HG03442 (cell line): Measurements from ENCODE around the gene CYB5D1.

Experiments used
- ATAC-seq: cut with Tn5 transposase; IDR thresholded peaks from one replicate; pipeline ENCODE4 v1.9.1; 2021; ENCODE audit warnings: mild to moderate bottlenecking, moderate library complexity; ENCODE audit not compliant: unreplicated experiment

CYB5D1 gene

DNA sequence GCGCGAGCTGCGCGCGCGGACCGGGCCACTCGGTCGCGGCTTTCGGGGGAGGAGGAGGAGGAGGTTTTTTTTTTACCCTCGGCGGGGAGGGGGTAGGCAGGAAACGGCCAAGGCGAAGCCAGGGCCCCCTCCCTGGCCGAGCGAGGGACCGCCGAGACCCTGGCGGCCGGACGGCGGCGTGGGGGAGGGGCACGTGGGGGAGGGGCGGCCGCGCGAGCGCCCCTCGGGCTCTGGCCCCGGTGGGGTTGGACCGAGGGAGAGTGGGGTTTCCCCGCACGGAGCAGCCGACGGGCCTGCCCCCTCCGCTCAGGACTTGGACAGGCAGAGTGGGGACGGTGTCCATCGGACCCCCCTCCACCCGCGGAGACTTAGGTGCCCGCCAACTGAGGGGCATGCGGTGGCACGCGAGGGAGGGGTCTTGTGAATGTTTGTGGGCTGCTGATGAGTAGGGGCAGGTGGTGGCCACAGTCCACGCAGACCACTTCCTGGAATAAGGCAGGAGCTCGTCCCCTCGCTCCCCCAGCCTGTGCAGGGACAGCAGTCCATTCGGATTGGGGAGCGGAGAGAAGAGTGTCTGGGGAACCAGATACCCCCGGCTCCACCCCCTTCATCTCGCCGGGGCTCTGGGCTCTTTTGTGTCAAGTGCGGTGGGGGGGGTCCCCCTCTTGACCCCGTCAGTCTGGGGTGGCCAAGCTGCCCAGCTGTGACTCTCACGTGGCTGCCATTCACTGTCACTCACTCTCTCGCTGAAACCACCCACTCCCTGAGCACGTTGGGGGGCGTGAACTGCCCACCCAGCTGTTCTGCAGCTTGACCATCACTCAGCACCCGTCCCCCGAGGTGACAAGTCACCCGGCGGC, 27.8 kb downstream of the CYB5D1 start:
- peak; percentile 29 for ATAC-seq

DNA sequence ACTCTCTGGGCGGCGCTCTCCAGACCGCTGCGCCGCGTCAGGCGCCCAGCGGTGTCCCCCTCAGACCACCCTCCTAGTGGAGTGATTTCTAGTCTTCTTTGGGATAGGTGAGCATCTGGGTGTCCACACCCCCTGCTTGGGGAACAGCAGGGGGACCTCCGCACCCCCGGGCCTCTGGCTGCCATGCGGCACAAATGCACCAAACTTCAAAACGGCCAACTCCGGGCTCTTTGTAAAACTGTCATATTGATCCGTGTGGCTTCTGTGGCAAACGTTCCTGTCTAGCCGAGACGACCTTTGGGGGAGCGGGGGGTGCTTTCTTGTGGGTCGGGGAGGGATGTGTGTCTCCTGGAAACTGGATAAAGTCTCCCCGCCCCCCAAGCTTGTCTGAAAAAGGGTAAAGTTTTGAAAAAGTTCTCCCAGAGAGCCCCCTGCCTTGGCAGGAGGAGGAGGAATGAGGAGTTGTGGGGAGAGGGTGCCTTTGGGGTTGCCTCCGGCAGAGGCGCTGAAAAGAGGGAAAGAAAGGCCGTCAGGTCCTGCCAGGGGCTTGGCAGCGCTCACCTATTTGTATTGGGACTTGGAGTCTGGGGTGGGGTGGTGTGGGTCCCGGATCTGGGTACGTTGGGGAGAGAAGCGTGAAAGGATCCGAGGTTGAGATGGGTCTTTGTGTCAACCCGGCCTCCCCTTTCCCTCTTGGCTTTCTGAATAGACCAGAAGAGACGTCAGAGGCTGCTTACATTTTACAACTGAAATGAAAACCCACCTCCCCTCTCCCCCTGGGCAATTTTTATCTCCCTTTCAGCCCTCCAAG, 28.6 kb downstream of the CYB5D1 start:
- ATAC-seq = no peak

DNA sequence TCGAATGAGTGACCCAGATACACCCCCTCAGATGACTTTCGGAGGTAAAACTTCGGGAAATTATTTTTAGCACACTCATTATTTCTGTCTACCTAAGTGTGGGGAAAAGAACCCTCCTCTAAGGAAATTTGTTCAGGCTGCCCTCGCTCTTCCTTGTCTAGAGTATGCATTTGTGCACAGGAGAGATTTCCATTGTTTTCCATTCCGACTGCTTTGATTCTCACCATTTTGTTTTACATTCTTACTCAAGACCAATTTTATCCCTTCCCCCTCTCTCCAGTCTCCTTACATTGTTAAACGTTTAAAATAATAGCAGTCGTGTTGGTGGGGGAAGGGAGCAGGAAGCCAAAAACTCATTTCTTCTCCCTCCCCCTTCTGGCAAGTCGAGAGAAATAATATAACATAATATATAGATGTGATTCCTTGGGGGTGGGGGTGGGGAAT, 29.3 kb downstream of the CYB5D1 start:
- ATAC-seq = no peak

DNA sequence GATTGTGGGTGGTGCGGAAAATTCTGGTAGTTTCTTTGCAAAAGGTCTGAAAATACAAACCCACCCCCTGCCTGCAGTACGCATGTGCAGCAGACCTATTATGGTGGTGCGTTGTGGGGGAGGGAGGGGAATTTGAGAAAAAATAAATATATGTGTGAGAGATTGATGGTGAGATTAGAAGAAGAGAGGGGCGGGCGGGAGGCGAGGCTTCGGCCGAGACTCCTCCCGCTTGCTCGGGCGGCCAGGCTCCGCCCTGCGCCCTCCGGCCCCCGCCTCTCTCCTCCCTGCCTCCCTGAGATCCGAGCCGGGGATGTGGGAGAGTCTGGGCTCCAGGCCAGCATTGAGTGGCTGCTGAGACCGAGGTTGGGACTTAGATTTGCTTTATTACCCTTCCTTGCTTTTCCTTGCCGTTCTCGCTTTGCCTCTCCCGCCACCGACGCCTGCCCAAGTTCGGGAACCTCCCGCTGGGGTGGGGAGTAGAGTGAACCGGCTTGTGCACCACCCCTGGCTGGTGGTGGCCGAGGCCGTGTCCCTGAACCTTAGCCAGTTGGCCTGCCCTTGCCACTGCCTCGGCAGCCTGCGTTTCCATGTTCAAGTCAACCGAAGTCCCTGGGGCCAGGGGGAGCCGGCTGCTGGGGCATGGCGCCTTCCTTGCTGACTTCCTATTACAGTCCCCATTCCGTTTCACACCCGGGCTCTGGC, 29.8 kb downstream of the CYB5D1 start:
- no peak for ATAC-seq

- no peak for ATAC-seq
These were observed 30.5 kb downstream of the CYB5D1 start, which contains the start of gene CHD3 for GRCh38 chr17:7888184-7888920. CHD3 (plus strand) TSS chr17:7888789; CDS start chr17:7889001, 212 bp downstream.

- ATAC-seq = no peak
These were observed 31.6 kb downstream of the CYB5D1 start for GRCh38 chr17:7889166-7889955.

DNA sequence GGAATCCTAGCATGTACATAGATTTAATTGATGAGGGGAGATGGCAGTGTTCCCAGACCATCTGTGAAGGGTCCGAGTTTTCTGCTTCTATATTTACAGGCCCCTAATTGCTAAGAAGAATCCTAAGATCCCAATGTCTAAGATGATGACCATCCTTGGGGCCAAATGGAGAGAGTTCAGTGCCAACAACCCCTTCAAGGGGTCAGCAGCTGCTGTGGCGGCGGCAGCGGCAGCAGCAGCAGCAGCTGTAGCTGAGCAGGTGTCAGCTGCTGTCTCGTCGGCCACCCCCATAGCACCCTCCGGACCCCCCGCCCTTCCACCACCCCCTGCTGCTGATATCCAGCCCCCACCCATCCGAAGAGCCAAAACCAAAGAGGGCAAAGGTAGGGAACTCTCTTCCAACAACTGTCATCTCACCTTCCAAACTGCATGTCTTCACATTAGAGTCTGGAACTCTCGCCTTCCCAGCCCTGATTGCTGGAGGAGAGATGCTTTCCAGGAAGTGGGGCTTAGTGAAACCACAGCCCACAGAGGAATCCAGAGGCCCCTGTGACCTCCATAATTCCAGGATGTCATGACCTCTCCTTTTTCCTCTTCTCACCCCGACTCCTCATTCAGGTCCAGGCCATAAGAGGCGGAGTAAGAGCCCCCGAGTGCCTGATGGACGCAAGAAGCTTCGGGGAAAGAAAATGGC, 35.5 kb downstream of the CYB5D1 start:
- no peak for ATAC-seq

DNA sequence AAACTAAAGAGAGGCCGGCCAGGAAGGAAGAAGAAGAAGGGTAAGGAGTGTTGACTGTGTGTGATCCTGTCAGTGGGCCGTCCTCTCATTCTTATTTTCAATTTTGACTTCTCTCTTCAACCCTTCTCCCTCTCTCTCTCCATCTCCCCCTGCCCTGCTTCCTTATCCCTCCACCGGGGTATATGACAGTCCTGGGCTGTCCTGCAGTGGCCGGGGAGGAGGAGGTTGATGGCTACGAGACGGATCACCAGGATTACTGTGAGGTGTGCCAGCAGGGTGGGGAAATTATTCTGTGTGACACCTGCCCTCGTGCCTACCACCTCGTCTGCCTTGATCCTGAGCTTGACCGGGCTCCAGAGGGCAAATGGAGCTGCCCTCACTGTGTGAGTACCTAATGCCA, 36.4 kb downstream of the CYB5D1 start:
- ATAC-seq = no peak

DNA sequence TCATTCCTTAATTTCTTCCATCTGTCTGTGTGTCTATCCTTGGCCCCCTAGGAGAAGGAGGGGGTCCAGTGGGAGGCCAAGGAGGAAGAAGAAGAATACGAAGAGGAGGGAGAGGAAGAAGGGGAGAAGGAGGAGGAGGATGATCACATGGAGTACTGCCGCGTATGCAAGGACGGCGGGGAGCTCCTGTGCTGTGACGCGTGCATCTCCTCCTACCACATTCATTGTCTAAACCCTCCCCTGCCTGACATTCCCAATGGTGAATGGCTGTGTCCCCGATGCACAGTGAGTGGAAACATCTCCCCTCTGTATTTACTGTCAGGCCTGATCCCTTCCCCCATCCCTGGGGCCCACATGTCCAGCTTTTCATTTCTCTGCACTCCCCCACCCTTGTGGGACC, 37.1 kb downstream of the CYB5D1 start:
- no peak for ATAC-seq

DNA sequence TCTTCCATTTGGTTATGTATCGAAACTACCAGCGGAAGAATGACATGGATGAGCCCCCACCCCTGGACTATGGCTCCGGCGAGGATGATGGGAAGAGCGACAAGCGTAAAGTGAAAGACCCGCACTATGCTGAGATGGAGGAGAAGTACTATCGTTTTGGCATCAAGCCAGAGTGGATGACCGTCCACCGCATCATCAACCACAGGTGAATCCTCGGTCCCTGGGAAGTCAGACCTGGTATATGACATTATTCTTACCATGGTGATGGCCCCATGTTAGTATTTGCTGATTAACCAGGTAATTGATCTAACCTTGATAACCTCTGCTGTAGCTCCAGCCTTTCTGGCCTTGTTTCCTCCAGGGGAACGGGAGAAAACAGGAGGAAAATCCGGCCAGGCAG, 39.3 kb downstream of the CYB5D1 start:
- no peak for ATAC-seq

GRCh38 chr17:7897773-7898172, 40.0 kb downstream of the CYB5D1 start:
- no peak for ATAC-seq

DNA sequence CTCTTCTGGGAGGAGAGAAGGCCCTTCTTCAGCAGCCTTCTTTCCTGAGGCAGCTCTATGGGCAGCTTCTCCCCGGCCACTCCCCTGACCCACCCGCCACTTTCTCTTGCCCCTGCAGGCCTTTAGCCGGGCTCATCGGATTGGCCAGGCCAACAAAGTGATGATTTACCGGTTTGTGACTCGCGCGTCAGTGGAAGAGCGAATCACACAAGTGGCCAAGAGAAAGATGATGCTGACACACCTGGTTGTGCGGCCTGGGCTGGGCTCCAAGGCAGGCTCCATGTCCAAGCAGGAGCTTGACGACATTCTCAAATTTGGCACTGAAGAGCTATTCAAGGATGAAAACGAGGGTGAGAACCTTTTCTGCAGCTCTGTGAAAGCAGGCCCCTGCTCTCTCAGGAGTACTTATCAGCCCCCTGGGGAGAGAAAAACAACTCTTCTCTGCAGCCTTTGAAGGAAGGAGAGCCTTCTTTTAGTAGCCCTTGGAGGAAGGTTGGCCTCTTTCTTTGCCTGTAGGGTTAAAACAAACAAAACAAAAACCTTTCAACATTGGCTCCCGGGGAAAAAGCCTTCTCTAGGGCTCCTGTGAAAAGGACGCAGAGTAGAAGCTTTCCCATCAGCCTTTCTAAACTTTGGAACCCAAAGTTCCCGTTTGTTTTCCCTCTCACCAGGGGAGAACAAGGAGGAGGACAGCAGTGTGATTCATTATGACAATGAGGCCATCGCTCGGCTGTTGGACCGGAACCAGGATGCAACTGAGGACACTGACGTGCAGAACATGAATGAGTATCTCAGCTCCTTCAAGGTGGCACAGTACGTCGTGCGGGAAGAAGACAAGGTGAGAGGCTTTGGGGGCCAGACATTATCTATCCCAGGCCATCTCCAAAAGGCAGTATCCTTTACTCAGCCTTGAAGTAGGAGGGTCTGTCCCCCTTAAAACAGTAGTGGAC, 45.6 kb downstream of the CYB5D1 start:
- ATAC-seq = no peak

DNA sequence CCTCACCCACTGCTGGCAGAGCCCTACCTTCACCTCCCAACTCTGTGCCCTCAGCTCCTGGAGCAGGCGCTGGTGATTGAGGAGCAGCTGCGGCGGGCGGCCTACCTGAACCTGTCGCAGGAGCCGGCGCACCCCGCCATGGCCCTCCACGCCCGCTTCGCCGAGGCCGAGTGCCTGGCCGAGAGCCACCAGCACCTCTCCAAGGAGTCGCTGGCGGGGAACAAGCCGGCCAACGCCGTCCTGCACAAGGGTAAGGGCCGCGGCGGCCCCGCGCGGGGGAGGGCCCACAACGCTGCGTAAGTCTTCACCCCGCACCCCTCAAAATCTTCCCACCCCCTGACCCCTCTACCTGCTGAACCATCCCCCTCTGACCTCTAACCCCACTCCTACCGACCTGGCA, 51.3 kb downstream of the CYB5D1 start:
- no peak for ATAC-seq

DNA sequence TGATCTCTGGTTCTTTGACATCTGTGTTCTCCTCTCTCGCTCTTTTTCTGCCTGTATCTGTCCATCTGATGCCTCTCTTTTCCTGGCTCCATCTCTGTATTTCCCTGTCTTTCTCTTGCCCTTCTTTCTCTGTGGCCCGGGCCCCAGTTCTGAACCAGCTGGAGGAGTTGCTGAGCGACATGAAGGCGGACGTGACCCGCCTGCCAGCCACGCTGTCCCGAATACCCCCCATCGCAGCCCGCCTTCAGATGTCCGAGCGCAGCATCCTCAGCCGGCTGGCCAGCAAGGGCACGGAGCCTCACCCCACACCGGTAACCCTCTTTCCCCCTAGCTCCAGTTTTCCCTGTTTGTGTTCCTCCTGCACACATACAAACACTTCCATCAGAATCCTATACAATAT, 52.5 kb downstream of the CYB5D1 start:
- no peak for ATAC-seq

- no peak for ATAC-seq
These were observed 52.9 kb downstream of the CYB5D1 start for GRCh38 chr17:7910711-7911110.

- no peak for ATAC-seq
These were observed 53.3 kb downstream of the CYB5D1 start for GRCh38 chr17:7911116-7911515.
